ENCODE measurements around the gene DUS2.
"Not testable (repeated sequence)": the region's sequence is repeated elsewhere in the genome, so short reads cannot be mapped to it uniquely, and the experiment has no call there.

The DUS2 gene

DNA sequence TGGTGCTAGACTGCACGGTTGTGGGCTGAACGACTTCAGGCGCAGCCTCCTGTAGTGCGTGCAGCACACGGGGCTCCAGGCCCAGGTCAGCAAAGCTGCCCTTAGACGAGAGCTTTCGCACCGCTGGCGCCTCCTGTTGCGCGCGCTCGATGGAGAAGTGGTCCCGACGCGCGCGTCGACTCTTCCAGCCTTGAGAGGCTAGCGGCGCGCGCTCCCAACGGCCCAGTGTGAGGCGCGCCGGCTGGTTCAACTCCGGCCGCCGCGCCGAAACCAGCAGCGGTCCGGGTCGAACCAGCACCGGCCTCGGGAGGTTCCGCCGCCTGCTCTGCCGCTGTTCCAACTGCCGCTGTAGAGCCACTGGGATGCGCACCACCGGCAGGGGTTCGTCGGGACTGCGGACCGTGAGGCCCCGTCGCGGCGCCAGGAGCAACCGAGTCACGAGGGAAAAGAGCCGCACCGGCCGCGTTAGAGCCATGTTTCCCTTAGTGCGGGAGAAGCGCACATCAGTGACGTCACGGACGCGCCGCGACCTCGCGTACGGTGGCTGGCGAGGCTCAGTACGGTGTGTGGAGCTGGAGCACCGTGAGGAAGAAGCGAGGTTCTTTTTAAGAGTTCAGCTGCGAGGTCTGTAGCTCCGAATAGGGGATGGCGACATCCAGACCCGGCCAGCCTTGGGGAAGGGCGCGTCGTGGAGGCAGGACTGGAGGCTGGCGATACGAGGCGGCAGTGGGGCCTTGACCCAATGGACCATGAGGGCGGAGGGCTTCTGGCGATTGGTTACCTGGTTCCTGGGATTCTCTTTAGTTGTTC, at the start of gene DUS2, which contains the start of gene DDX28:
Gene DUS2, plus strand, starts transcription at position 557 of the 810 bp plus-strand sequence. CDS start 14,740 bp downstream, outside the sequence.
Gene DDX28, minus strand, starts transcription at position 505 of the 810 bp plus-strand sequence. Its CDS starts 30 bp downstream, at position 475.
- DNase-seq = peak; percentile 81

DNA sequence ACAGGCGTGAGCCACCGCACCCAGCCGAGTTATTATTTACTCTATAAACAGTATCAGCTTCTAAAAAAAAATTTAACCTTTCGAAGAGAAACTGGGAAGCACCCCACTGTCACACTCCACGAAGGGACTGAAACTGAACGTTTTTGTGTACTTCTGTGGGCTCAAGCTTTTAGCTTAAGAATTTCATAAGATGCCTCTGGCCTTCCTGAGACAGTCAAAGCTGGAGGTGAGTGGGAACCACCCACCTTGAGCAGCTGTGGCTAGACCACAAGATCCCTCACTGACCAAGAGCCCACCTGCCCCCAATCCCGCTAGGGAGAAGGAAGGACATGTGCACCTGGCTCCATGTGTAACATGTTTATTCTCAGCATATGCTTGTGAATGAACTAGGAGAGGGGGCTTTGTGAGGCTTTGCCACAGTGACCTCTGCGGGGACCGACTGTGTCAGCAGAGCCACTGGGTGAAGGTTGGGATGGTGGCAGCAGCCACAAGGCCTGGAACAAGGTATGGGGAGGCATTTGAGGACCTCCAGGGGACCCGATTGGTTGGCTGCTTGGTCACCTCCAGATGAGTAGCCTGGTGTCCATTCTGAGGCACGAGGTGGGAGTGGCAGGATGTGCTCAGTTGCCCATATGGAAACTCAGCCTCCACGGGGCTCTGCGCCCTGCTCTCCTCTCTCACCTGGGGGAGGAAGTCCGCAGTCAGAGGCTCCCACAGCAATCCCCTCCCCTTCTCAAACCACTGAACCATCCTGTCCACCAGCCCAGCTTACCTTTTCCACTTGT, 47.6 kb upstream of the DUS2 start:
- DNase-seq = no peak

DNA sequence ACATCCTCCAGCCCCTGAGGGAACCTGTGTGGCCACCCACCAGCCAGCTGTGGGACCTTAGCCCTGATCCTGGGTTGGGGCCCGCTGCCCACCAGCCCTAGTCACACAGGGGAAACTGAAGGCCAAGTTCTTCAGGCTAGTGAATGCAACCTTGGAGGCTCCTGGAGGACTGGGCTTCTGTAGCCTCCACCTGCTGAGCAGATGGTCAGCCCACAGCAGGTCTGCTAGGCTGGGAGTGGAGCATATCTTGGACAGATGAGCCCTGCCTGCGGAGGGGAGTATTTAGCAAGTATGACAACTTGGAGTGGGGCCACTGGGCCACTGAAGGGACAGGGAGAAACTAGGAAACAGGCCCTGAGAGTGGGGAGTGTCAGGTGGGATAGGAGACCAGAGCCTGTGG, 46.9 kb upstream of the DUS2 start:
- DNase-seq = no peak

DNA sequence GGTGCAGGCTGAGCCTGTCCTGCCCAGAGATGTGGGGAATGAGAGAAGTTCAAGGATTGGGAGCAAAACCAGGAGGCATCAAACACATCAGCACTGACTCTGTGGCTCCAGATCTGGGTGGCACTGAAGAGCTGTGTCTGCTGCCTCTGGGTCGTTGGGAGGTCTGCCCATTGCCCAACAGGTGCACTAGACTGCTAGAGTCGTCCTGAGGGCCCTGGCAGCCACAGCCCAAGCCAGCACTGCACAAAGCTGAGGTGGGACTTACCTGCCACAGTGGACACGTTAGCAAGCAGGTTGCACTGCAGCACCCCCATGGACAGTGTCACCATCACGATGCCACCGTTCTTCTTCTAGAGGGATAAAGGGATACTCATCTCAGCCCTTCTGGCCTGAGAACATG, 46.1 kb upstream of the DUS2 start:
- no peak for DNase-seq

DNA sequence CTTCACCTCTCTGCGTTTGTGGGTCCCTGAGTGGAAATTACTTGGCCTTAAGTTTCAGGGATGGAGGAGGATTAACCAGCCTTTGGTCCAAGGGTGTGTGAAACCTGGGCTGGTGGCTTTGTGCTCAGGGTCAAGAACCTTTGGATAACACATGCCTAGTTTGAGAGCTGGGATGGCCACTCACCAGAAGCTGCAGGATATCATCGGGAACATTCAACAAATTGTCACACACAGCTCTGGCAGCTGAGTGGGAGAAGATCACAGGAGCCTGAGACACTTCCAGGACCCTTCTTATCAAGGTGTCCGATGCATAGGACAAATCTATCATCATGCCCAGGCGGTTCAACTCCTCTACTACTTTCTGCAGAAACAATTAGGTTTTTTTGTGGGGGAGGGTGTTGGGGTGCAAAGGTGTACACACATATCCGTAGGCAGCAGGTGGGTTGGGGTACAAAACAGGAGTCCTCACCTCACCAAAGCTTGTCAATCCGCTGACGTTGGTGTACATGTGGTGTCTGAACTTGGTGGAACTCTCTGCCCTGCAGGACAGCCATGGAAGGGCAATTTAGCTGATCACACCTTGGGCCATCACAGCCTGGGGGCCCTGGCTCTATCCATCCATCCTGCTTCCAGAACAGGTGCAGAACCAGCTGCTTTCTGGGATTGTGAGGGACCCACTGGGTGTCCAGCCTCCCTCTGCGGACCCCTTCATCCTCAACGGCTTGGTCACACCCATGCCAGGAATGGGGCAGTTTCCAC, 45.4 kb upstream of the DUS2 start:
- no peak for DNase-seq

DNA sequence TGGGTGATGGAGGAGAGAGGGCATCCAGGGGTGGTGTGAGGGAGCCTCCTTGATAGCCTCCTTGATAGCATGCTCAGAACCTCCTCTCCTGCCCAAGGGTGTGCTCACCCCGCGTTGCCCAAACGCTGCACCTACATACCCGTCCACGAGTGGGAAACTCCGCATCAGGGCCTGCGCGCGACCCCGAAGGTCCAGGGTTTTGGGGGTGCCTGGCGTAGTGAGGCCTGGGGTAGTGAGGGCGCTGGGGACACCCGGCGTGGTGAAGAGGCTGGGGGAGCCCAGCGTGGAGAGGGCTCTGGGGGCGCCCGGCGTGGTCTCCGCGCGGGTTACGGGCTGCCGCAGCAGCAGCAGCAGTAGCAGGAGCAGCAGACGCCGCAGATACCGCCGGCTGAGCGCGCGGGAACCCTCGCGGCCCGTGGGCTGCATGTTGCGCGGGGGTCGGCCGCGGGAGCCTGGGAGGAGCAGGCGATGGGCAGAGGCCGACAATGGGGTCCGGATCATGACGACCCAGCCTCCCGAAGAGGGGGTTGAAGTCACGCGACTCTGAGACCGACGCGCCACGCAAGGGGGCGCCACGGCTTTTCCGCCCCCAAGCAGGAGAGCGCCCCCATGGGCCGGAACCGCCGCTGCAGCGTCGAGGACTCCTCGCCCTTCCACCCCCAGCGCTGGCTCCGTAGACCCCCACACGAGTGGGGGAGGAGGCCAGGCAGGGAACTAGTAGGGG, 43.0 kb upstream of the DUS2 start, which contains the start of gene DPEP3:
Gene DPEP3, minus strand, starts transcription at position 545 of the 724 bp plus-strand sequence. Its CDS starts 119 bp downstream, at position 426.
- DNase-seq = no peak

DNA sequence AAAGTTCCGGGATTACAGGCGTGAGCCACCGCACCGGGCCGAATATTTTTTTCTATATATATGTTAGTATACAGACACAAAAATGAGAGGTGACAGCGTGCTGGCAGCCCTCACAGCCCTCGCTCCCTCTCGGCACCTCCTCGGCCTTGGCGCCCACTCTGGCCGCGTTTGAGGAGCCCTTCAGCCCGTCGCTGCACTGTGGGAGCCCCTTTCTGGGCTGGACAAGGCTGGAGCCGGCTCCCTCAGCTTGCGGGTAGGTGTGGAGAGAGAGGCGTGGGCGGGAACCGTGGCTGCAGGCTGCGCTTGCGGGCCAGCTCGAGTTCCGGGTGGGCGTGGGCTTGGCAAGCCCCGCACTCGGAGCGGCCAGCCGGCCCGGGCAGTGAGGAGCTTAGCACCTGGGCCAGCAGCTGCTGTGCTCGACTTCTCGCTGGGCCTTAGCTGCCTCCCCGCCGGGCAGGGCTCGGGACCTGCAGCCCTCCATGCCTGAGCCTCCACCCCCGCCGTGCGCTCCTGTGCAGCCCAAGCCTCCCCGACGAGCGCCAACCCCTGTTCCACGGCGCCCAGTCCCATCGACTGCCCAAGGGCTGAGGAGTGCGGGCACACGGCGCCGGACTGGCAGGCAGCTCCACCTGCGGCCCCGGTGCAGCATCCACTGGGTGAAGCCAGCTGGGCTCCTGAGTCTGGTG, 40.9 kb upstream of the DUS2 start:
- DNase-seq = no peak

DNA sequence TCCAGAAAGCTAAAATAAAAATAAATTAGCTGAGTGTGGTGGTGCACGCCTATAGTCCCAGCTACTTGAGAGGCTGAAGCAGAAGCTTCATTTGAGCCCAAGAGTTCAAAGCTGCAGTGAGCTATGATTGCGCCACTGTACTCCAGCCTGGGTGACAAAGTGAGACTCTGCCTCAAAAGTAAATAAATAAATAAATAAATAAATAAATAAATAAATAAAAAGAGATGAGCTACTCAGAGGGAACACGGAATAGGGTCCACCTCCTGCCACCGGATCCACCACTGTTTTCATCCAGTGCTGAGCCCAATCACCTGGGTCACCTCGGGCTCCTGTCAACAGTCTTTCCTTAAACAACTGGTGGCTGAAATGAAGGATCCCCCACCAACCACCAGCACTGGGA, 36.1 kb upstream of the DUS2 start:
- DNase-seq = no peak

DNA sequence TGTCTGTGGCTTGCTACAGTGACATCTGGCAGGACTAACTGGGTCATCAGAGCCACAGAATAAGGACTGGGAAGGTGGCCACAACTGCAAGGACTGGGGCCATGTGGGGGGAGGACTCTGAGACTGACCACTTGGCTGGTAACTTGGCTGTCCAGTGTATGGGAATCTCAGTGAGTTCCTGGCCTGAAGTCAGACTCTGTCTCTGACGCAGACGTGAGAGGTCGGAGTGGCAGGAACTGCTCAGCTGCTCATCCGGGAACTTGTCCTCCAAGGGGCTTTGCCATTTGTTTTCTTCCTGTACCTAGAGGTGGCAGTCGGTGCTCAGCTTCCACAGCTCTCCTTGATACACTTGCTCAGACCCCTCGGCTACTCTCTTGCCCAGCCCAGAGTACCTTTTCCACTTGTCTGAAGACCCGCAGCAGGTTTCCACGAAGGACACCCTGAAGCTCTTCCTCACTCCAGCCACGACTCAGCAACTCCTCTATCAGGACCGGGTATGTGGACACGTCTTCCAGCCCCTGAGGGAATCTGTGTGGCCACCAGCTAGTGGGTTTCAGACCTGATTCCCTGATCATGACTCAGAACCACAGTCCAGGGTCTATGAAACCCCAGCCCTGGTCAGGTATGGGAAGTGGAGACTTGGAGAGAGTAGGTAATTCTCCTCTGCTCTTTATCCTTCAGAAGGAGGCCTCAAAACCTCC, 35.5 kb upstream of the DUS2 start:
- DNase-seq = no peak

DNA sequence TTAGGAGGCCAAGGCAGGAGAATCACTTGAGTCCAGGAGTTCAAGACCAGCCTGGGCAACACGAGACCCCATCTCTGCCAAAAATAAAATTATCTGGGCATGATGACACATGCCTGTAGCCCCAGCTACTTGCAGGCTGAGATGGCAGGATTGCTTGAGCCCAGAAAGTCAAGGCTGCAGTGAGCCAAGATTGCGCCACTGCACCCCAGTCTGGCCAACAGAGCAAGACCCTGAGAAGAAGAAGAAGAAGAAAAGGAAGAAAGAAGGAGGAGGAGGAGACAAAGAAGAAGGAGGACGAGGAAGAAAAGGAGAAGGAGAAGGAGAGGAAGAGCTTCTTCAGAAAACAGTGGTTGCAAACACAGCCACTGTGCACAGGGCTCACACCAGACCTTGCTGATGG, 34.4 kb upstream of the DUS2 start:
- DNase-seq = no peak

DNA sequence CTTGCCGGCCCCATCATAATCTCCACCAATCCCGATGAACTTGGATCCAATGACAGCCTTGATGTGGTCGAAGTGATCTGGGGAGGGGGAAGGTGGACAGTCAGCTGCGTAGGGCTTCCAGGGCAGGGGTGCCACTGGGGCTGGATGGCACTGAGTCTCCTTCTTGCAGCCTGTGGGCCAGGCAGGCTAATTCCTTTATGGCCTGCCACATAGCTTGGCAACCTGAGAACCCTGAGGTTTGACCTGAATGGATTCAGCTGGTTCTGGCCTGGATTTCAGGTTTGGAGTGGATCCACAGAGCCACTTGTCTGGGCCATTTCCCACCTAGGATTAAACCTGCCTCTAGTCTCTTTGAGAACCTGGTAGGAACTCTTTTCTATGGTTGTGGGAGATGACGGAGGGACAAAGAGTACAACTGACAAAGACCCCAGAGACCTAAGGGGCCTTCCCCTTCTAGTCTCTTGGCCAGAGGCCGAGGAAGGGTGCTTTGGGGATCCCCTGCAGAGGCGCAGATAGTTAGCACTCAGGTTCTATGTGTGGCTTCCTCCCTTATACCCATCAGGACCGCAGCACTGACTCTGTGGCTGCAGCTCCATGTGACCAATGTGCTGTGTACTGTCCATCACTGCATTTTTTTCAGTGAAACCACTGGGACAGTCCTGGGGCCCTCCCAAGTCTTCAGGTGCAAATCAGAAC, 33.6 kb upstream of the DUS2 start:
- DNase-seq = no peak

DNA sequence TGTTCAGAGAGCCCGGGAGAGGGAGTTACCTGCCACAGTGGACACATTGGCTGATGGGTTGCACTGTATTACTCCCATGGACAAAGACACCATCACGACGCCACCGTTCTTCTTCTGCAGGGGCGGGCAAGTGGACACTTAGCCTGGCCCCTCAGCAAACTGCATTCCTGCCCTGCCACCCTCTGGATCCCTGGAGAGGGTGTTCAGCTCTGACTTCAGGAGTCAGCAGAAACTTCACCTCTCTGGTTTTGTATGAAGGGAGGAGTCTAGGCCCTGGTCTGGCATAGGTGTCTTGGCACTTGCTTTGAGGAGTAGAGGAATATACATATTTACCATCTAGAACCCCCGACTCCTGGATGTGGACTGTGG, 33.1 kb upstream of the DUS2 start:
- no peak for DNase-seq

DNA sequence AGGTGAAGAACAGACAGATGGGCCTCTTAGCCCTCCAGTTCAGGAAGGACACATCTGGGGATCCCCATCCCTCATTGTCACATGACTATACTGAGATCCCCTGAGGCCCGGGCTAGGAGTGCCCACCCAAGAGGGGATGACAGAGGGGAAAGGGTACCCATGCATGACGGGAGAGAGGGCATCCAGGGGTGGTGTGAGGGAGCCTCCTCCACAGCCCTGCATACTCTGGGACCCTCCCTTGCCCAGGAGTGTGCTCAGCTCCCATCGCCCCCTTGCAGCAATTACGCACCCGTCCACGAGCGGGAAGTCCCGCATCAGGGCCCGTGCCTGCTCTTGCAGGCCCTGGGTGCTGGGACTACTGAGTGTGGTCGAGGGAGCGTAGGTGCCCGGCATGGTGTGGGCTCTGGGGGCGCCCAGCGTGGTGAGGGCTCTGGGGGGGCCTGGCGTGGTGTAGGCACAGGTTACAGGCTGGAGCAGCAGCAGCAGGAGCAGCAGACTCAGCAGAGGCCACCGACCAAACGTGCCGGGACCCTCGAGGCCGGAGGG, 30.4 kb upstream of the DUS2 start:
- no peak for DNase-seq

DNA sequence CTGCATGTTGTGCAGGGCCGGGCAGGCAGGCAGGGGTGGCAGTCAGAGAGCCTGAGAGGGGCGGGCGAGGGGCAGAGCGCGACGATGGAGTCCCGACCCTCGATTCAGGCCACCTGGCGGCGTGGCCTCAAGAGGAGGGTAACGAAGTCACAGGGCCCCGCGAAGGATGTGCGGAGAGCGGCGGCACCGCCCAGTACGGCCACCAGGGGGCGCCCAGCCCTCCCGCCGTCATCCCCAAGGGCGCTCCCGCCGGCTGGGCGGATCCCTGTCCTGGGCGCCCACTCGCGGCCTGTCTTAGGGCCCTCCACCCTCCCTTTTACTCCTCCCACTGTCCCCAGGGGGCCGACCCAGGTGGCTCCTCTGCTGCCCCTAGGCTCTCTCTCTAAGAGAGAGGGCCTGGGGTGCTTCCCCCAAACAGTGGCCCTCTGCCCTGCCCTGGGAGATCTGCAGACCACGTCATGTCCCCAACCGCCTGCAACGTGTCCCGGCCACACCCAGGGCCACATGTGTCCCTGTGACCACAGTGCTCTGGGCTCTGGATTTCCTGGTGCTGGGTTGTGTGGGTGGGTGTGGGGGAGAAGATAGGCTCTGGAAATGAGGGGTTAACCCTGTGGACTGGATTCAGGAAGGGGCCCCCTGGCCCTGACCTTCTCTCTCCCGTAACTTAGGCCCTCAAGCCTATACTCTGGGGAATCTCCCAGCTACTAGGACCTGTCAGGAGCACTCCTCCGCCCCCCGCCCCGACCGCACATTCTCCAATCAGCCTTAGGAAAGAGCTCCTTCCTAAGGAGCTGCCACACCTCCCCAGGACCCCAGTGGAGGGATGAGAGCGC, 29.7 kb upstream of the DUS2 start:
- DNase-seq = peak; percentile 7

DNA sequence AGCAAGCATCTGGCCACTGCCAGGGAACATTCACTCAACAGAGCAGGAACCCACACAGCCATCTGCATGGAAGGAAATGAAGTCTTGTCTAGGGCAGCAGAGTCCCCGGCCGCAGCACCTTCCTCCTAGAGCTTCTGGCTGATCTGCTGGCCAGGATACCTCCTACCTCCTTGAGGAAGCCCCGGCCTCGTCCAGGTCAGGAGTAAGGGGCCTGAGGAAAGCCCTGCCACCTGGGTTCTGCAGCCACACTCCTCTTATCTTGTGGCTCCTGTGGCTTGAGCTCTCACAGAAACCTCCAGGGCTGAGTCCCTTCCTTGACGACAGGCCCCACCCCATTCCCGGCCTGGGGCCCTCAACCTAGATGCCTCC, 29.1 kb upstream of the DUS2 start:
- DNase-seq = not testable (repeated sequence)

DNA sequence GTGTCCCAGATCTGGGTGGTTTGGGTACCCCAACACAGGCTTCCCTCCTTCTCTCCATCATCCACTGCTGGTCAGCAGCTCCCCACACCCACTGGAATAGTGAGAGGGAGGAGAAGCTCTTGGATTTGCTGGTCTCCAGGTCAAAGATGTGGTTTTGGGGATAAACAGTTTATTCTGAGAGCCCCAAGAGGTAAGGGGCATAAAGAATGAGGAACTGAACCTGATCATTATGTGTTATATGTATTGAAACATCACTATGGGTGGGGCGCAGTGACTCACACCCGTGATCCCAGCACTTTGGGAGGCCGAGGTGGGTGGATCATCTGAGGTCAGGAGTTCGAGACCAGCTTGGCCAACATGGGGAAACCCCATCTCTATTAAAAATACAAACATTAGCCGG, 27.7 kb upstream of the DUS2 start:
- no peak for DNase-seq

DNA sequence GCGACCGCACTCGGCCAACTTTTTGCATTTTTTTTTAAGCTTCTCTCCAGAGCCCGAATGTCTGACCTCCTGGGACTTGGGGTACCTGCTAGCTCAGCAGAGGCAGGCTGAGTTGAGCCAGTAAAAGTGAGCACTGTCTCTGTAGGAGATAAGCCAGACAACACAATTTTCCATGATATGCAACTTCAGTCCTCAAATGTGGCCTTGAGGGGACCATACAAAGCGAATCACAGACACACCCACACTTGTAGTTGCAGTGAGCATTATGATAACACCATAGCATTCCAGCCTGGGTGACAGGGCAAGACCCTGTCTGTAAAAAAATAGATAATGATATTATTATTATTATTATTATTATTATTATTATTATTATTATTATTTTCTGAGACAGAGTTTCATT, 26.4 kb upstream of the DUS2 start:
- DNase-seq = no peak

DNA sequence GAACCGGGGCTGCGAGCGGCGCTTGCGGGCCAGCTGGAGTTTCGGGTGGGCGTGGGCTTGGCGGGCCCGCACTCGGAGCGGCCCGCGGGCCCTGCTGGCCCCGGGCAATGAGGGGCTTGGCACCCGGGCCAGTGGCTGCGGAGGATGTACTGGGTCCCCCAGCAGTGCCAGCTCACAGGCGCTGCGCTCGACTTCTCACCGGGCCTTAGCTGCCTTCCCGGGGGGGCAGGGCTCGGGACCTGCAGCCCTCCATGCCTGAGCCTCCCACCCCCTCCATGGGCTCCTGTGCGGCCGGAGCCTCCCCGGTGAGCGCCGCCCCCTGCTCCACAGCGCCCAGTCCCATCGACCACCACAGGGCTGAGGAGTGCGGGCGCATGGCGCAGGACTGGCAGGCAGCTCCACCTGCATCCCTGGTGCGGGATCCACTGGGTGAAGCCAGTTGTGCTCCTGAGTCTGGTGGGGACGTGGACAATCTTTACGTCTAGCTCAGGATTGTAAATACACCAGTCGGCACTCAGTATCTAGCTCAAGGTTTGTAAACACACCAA, 24.8 kb upstream of the DUS2 start:
- not testable (repeated sequence) for DNase-seq
